Thyroid gland (tissue), 4 donors: Measurements from ENCODE around the gene CDC25B.

Source experiments
- POLR2A ChIP-seq, 2 donors: fragments of 450-650 bp; IDR thresholded peaks; one replicate each; pipeline ENCODE4 v1.6.1; 2017; ENCODE audit warnings: antibody characterized with exemption in 2 of 2, mild to moderate bottlenecking in 2 of 2, moderate library complexity in 1 of 2
- TF ChIP-seq, protein P1 (sequence below), 6 experiments: fragments of 200-600 bp in 3 of 6; fragments of 450-650 bp in 3 of 6; sonication (generic) in 3 of 6; IDR thresholded peaks; one replicate each; pipeline ENCODE4 v1.5.1; 2016 to 2019; ENCODE audit warnings: antibody characterized with exemption in 6 of 6, mild to moderate bottlenecking in 2 of 6, inconsistent platforms in 1 of 6, moderate library complexity in 1 of 6

DNA sequence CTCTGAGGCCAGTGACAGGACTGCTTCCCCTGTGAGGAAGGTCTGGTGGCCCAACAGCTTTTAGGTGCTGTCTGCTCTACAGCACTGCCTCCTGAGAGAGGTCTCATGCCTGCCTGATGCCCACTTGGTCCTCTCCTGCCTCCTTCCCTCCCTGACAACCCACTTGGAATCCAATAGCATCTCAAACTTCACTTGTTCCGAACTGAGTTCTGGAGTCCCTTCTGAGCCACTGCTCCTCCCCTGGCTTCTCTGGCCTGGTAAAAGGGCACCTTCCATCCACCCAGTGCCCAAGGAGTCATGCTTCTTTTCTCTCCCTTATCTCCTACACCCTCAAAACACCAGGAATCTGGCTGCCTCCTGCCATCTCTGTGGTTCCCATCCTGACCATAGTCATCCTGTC is 52.5 kb downstream of the CDC25B start:
- TF ChIP-seq, protein P1, sequence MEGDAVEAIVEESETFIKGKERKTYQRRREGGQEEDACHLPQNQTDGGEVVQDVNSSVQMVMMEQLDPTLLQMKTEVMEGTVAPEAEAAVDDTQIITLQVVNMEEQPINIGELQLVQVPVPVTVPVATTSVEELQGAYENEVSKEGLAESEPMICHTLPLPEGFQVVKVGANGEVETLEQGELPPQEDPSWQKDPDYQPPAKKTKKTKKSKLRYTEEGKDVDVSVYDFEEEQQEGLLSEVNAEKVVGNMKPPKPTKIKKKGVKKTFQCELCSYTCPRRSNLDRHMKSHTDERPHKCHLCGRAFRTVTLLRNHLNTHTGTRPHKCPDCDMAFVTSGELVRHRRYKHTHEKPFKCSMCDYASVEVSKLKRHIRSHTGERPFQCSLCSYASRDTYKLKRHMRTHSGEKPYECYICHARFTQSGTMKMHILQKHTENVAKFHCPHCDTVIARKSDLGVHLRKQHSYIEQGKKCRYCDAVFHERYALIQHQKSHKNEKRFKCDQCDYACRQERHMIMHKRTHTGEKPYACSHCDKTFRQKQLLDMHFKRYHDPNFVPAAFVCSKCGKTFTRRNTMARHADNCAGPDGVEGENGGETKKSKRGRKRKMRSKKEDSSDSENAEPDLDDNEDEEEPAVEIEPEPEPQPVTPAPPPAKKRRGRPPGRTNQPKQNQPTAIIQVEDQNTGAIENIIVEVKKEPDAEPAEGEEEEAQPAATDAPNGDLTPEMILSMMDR (IDR thresholded peaks at IDR 0.05), result no peak
- no peak for TF ChIP-seq POLR2A (IDR thresholded peaks at IDR 0.05)
